Stimulated activated CD4-positive, alpha-beta T cell treated with anti-CD3 and anti-CD28 coated beads, Interleukin-15, amount 100 ng/mL, for 24 hours (primary cell): Measurements from ENCODE around the gene UBE3D.
"Not testable (repeated sequence)": the region's sequence is repeated elsewhere in the genome, so short reads cannot be mapped to it uniquely, and the experiment has no call there.

ENCODE experiments used
- DNase-seq: peaks from one replicate; pipeline ENCODE4 v3.0.0-alpha.2; 2020

The UBE3D gene

GRCh38 chr6:82970839-82971238 lies 94.8 kb downstream of the UBE3D start:
- no peak for DNase-seq

- no peak for DNase-seq
These were observed 96.9 kb downstream of the UBE3D start for GRCh38 chr6:82968708-82969107.

- no peak for DNase-seq
These were observed 102.3 kb downstream of the UBE3D start for GRCh38 chr6:82963191-82963925.

GRCh38 chr6:82959385-82959941 lies 106.2 kb downstream of the UBE3D start:
- no peak for DNase-seq

GRCh38 chr6:82958551-82958950 lies 107.1 kb downstream of the UBE3D start:
- DNase-seq, result no peak

GRCh38 chr6:82957868-82958245 lies 107.8 kb downstream of the UBE3D start:
- no peak for DNase-seq

GRCh38 chr6:82957171-82957867 lies 108.3 kb downstream of the UBE3D start:
- DNase-seq, result no peak

GRCh38 chr6:82955841-82956240 lies 109.8 kb downstream of the UBE3D start:
- no peak for DNase-seq

GRCh38 chr6:82954937-82955577 lies 110.6 kb downstream of the UBE3D start:
- no peak for DNase-seq

GRCh38 chr6:82954356-82954755 lies 111.3 kb downstream of the UBE3D start:
- DNase-seq, result no peak

- DNase-seq, result no peak
These were observed 111.8 kb downstream of the UBE3D start for GRCh38 chr6:82953871-82954270.

GRCh38 chr6:82951935-82952334 lies 113.7 kb downstream of the UBE3D start:
- no peak for DNase-seq

- DNase-seq, result no peak
These were observed 114.3 kb downstream of the UBE3D start for GRCh38 chr6:82951389-82951788.

GRCh38 chr6:82930915-82931314 lies 134.7 kb downstream of the UBE3D start:
- not testable (repeated sequence) for DNase-seq

- DNase-seq, result no peak
These were observed 140.7 kb downstream of the UBE3D start for GRCh38 chr6:82924799-82925535.

GRCh38 chr6:82921258-82921657 lies 144.4 kb downstream of the UBE3D start:
- DNase-seq, result no peak

- DNase-seq, result no peak
These were observed 148.1 kb downstream of the UBE3D start for GRCh38 chr6:82917346-82918064.

GRCh38 chr6:82915666-82916065 lies 150.0 kb downstream of the UBE3D start:
- DNase-seq, result no peak

GRCh38 chr6:82914511-82914910 lies 151.1 kb downstream of the UBE3D start:
- no peak for DNase-seq

GRCh38 chr6:82910820-82911219 lies 154.8 kb downstream of the UBE3D start:
- no peak for DNase-seq

- DNase-seq, result no peak
These were observed 155.2 kb downstream of the UBE3D start for GRCh38 chr6:82910395-82910794.

GRCh38 chr6:82909551-82909950 lies 156.1 kb downstream of the UBE3D start:
- DNase-seq, result no peak
